ENCODE measurements around the gene HSD3B1.
"Not testable (repeated sequence)": the region's sequence is repeated elsewhere in the genome, so short reads cannot be mapped to it uniquely, and the experiment has no call there.

Gene HSD3B1

DNA sequence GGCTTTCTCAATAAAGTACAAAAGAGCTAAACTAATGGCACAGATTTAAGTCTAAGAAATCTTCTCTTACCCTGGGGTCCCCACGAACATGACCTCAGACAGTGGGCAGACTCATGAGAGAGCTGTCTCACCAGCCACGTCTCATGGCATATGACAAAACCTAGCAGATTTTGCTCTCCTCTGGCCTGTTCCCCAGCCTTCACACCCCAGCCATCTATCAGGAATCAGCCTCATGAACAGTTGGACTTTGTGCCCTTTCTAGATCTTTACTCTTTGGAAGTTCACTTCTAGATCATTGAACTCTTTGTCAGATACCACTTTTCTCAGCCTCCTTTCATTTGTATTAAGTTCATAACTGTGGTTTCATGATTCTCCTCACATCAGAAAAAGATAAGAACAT lies 14.2 kb upstream of the HSD3B1 start:
- no peak for DNase-seq

DNA sequence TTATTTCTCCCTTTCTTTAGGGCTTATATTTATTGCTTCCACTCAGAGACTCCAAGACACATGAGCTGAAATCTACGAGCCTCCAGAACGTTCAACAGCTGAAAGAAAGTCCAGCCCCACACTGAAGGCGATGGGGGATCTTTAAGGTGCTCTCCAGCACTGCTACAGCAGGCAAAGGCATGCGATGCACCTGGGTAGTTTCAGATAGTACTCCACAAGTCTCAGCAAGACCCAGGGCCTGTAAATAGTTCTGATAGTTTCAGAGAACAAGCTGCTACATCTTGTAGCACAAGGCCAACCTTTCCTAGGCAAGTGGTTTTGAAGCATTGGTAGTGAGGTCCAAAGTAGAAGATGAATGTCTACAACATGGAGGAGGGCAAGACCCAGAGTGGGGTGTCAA lies 2.2 kb upstream of the HSD3B1 start:
- DNase-seq, result no peak

DNA sequence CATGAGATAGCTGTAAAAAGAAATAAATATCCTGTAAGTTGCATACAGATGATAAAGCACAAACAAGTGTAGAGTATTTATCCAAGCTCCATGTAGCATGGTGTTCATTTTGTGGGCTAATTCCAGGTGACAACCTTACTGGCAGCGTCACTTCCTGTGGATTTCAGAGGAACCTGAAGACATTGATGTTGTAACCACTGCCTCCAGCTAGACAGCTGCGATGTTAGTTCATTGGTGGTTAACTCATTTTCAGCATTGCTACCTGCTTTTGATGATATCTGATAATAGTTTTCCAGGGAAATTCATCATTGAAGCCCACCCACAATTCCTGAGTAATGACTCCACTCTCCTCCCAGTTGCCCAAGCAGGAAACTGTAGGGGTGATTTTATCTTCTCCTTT lies 3.0 kb downstream of the HSD3B1 start:
- DNase-seq, result no peak

DNA sequence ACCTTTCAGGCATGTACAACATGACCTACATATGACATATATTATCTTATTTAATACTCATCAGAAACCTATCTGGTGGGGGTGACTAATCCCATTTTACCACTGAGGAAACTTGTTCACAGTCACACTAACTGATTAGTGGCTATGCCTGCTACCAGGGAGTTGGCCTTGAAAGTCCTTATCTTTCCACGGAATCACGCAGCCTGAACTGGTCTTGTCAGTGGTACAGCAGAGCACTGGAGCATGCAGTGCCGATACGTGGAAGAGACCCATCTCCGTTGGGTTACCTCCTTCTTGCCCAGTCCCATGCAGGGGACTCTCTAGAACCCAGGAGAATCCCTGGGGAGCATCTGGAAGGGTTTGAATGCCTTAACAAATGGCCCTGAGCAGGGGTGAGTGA lies 8.2 kb downstream of the HSD3B1 start:
- DNase-seq, result no peak

DNA sequence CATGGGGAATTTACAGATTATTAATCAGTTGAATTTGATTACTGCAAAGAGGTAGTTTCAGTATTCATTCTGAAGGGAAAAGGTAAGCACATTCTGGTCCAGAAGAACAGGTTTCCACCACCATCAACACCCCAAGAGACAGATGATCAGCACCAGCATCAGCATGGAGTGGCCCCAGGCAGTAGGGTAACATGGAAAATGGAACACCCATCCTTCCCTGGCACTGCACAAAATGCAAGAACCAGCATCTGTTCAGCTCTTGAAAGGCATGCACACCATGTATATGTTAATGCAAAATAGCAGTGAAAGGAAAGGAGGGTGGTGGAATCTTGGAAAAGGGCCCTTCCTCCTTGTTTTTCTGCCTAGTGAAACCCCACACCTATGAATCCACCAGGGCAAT lies 9.2 kb downstream of the HSD3B1 start:
- DNase-seq, result no peak

DNA sequence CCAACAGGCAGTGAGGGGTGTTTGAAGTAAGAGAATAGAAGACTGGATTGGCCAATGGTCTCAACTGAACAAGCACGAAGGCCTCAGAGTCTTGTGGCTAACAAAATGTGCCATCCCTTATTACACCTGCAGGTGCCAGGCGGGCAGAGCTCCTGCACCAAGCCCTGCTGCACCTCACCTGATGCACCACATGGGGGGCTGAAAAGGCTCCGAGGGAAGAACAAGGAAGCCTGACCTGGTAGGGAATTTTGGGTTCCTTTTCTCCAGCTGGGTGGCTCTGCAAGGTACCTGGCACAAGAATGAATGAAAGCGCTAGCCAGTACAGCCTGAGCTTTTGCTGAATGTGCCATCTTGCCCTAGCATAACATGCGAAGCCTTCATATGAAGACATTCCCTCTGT lies 9.7 kb downstream of the HSD3B1 start:
- DNase-seq, result no peak

DNA sequence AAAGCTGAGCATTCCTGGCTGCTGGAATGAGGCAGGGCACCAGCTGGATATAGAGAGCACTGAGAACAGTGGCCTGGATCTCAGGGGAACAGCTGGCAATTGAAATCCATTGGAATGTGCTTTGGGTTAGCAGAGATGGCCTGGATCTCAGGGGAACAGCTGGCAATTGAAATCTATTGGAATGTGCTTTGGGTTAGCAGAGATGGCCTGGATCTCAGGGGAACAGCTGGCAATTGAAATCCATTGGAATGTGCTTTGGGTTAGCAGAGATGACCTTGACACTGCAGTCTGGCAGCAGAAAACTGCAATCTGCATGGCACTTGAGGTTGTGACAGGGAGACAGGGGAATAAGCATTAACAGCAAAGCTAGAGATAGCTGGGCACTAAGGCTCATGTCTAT lies 10.7 kb downstream of the HSD3B1 start:
- DNase-seq, result not testable (repeated sequence)

DNA sequence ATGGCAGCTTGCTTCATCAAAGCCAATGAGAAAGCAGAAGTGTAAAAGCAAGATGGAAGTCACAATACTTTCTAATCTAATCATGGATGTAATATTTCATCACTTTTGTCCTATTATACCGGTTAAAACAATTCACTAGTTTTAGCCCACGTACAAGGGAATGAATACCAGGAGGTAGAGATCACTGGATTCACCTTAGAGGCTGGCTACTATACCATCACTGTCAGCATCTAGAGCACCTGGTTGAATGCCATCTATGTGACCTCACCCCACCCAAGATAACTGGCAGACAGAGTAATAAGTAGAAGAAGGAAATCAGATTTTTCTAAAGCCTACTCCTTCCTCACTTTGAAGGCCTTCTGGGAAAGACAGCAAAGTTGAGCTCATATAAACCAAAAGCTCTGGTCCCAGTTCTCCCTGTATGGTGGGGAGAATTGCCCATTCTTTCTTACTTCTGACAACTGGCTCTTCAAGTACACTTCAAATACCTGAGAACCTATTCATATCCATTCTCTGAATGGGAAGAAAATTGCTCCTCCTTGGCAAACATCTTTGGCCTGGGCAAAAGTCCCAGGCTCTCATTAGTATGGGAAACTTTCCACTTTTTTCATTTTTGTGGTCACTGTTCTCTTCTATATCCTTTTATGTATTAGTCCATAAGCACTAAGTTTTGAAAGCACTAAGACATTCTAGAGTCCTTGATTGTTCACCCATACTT lies 24.8 kb downstream of the HSD3B1 start:
- DNase-seq, result no peak

DNA sequence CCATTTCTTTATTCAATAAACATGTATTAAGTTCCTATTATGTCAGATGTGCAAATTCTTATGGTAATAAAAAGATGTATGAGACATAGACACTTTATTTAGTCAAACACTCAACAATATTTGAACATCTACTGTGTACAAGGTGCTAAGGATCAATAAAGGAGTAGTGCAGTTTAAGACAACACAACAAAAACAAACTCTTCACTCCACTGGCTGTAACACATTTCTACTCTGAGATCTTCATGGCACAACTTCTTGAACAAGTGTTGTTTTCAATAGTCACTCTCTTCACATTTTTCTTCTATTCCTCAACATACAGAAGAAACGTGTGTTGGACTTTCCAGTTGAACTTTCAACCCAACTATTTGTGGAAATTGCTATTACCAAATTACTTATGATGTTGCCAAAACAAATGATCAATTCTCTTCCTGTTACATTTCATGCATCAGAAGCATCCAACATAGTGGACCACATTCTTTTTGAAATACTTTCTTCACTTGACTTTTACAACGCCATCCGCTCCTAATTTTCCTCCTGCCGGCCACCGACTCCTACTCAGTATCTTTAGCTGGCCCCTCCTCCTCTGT lies 25.4 kb downstream of the HSD3B1 start:
- DNase-seq, result no peak

DNA sequence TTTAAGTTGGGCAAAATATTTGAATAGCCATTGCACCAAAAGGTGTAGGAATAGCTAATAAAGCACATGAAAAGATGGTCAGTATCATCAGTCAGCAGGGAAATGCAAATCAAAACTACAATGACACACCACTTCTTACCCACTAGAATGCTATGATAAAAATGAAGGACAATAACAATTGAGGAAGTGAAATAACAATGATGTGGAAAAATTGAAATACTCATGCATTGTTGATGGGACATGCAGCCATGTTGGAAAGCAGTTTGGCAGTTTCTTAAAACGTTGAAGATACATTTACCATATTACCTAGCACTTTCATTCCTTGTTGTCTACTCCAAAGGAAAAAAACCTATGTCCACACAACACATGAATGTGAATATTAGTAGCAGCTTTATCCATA lies 28.4 kb downstream of the HSD3B1 start:
- no peak for DNase-seq

DNA sequence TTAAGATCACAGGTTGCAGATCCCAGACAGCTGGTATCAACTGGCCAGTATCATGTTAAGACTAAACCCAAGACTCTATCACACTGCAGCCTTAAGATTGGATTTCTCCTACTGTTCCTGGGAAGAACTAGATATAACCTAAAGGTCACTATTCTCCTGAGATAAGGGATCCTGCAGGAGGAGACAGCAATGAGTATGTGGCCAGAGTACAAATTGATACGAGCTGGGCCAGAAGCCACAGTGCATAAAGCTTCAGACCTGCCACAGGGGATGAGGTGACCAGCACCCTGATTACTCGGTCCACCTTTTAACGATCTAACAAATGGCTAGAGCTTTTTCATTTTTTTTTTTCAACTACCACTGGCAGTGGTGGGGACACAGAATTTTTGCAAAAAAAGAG lies 31.0 kb downstream of the HSD3B1 start:
- no peak for DNase-seq

DNA sequence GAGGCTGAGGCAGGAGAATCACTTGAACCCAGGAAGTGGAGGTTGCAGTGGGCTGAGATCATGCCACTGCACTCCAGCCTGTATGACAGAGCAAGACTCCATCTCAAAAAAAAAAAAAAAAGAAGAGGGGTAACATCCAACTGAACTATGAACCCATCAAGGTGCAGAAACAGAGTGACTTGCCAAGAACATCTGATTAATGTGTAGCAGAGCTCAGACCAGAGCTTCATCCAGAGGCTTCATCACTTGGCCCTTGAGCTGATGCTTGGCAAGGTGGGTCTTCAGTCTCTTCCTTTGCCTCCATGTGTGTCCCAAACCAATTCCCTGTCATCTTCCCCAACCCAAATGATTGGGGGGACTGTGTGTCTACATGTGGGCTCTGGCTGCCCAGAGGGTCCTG lies 32.6 kb downstream of the HSD3B1 start:
- no peak for DNase-seq

DNA sequence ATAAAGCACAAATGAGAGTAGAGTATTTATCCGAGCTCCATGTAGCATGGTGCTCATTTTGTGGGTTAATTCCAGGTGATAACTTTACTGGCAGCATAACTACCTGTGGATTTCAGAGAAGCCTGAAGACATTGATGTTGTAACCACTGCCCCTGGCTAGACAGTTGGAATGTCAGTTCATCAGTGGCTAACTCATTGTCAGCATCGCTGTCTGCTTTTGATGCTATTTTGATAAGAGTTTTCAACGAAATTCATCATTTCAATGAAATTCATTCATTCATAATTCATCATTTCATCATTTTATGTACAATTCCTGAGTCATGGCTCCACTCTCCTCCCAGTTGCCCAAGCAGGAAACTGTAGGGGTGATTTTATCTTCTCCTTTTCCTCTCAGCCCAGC lies 34.4 kb downstream of the HSD3B1 start:
- DNase-seq, result no peak

DNA sequence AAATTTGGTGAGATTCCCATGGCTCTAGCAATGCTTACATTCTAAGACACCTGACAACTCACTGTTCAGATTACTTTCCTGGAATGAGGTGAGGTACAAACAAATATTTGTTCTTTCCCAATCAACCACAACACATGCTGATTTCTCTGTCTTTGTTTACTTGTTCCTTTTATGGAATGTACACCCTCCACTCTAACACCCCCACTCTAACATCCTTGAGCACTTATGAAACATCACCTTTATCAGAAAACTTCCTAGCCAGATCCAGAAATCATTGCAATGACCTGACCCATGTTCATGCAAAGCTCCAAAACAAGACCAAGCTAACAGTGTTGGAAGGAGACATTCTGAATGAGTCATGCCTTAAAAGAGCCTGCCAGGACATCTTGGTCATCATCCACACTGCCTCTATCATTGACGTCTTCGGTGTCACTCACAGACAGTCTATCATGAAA lies 35.5 kb downstream of the HSD3B1 start:
- DNase-seq, result no peak

DNA sequence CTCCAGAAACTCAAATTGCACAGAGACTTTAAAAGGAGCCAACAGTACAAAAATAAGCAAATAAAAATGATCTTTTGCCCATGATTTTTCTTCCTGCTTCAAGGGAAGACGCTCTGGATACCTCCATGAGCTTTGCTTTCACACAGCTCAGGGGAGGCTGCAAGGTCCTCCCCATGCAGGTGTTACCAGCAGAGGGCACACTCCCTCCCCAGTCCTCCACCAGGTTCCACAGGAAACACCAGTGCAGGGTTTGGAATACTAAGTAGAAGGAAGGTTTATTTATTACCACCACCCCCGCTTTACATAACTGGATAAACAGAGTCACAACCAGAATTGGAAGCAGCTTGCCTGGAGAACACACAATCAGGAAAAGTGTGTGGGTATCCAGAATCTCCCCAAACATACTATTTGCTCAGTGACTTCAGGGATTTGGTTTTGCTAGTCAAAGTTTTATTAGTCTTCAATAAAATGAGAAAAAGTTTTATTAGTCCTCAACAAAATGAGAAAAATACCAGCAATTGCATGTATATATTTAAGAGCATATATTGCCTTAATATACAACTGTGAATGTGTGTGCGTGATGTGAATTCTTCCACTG lies 37.3 kb downstream of the HSD3B1 start:
- no peak for DNase-seq

DNA sequence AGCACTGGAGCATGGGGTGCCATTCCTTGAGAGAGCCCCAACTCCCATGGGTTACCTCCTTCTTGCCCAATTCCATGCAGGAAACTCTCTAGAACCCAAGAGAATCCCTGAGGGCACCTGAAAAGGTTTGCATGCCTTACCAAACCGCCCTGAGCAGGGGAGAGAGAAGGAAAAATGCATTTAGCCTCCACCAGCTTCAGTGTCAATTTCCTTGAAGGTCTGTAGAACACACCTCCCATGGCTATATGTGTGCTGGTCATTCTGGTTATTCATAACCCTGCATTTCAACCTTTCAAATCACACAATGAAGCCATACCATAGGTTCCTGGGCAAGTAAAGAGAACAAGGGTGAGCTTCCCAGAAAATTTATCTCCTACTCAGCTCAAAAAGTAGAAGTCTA lies 39.6 kb downstream of the HSD3B1 start:
- no peak for DNase-seq

DNA sequence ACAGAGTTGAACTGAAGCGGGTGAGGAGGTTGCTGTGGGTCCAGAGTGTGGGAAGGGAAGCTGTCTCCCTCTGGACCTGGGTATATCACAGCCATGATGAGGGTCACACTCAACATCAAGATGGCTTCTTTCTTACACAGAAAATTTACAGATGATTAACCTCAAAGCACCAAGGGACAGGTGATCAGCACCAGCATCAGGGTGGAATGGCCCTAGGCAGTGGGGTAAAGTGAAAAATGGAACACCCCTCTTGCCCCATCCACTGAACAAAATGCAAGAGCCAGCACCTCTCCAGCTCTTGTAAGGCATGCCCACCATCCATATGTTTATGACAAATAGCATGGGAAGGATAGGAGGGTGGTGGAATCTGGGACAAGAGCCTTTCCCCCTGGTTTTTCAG lies 40.3 kb downstream of the HSD3B1 start:
- no peak for DNase-seq

DNA sequence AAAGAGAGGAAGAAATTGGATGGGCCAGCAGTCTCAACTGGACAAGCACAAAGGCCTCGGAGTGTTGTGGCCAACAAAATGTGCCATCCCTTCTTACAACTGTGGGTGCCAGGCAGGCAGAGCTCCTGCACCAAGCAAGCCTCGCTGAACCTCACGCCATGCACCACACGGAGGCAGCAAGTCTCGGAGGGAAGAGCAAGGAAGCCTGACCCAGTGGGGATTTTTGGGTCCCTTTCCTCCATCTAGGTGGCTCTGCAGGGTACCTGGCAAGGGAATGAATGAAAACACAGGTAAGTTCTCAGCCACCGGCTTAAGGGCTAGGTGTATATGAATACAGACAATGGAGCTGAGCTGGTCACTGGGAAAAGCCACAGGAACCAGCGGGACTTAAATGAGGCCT lies 40.8 kb downstream of the HSD3B1 start:
- no peak for DNase-seq

DNA sequence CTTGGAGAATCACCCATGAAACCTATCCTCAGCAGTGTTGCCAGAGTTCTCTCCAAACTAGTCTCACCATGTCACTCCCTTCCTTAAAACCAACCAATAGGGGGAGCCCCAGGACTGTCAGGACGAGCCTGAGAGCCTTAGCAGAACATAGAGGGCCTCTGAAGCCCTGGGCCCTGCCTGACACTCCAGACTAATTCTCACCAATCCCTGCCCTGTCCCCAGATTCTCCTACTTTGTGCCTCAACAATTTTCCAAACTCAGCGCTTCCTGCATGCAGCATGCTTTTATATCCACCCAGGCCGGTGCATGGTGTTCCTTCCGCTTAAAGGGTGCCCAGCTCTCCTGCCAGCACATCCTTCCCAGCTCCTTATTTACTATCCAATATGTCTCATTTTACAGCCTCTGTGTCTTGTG lies 42.7 kb downstream of the HSD3B1 start:
- peak; percentile 51 for DNase-seq

DNA sequence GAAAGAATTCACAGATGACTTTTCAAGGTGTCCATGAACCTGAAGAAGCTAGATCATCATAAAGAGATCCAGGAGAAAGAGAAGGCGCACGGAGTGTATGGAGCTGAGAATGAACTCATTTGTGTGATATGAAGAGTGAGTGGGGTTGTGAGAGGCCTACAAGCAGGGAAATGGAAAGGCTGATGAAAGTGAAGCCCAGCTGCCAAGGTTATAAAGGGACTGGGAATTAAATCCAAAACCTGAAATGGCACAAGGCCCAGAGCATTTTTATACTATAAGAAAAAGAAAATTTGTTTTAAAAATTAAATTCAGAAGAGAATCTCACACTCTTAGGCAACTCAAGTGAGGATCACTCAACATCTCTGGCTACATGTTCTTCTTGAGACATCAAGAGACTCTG lies 43.4 kb downstream of the HSD3B1 start:
- DNase-seq, result no peak

DNA sequence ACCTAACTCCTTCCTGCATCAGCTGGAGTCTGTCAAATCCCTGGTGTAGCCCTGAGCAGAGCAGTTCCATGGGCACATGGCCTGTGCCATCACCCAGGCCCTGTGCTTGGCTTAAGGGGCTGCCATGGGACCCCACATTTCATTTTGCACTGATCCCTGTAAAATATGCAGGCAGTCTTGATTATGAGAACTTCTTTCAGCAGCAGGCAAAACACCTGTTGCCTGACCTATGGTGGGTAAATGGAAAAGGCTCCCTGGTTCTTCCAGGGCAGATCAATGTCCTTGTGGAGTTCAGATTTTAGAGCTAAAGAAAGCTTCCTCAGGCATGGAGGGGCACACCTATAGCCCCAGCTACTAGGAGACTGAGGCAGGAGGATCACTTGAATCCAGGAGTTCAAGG lies 44.2 kb downstream of the HSD3B1 start:
- no peak for DNase-seq

DNA sequence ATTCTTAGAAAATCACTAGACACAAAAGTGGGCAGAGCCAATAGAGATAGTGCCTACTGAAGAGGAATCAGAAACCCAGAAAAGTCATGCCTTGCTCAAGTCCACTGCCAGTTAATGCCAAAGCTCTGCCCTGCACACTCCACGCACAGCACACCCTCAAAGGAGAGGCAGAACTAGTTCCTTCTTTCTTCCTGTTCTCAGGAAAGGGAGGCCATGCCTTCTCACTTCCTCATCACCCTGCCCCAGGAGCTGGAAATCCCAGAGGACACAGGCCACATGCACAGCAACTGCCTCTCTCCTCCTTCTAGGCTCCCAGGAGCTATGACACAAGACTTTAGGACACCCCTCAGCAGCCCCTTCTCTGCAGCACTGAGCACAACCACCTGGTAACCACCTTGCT lies 45.6 kb downstream of the HSD3B1 start:
- DNase-seq, result not testable (repeated sequence)

DNA sequence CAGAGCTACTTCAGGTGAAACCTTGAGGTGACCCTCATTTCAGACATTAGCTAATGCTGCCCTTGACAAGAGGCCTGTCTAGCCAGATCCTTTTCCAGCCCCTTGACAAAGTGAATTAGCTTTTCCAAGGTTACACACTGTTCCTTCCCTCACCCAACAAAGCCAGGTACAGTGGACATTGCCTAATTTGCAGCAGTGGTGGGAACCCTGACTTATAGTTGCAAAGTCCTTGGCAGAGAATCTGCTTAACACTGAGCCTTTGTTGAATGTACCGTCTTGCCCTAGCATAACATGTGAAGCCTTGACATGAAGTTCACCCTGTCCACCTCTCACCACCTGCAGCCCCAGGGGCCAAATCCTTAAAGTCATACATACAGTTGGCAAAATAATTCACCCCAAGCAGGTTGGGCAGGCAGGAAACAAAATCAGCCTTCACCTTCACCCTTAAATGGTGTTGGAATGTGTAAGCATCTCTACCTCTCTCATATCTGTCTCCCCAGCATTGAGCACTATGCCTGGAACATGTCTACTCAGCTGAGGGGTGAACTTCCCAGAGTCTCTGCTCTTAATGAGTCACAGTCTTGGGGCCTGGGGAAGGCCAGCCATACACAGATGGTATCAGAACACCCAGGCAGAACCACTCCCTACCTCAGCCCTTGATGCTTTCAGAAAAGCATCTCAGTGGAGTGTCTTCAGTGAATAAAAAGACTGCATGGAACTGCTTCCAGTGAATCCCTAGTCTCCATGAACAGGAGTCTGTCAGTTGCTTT lies 46.5 kb downstream of the HSD3B1 start:
- not testable (repeated sequence) for DNase-seq

DNA sequence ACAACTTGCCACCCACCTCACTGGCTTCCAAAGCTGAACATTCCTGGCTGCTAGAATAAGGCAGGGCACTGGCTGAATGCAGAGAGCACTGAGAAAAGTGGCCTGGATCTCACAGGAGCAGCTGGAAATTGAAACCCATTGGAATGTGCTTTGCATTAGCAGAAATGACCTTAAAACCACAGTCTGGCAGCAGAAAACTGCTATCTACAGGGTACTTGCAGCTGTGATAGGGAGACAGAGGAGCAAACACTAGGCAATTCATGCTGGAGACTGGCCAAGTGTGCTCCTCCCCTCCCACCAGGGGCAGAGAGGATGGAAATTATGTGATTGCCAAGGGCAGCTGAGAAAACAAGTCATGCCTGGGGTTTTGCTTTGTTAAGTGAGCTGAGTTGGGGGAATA lies 47.2 kb downstream of the HSD3B1 start:
- DNase-seq, result peak; percentile 49
